Measurements from ENCODE around the gene BCCIP. TPM values are rescaled to one million over a fixed set of nuclear protein-coding genes. Genes with fewer than 3 reads are reported as not detected.

BCCIP gene
- polyA plus RNA-seq, 1 donor (not counting 4 experiments of a cell fraction or from before 2014, with no cell fraction given) = 102 TPM

DNA sequence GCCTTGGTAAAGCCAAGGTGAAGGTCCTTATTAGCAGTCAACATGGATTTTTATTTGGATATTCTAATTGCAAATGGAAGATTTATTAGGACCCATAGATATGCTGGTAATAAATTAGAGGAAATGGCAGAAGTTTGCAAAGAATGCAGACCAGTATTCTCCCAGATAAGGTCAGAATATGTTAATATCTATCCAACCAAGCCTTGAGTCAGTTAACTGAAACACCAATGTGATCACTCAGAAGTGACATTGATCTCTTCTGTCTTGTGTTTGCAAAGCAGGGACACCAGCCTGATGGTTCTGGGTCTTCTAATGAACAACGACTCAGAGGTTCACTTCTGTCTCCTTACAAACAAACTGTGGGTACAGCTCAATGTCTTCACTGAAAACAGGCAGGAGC is 21.8 kb upstream of the BCCIP start:
- Histone ChIP-seq H3K4me2 (ENCODE audit: control insufficient read depth, extremely low read depth, insufficient read depth, low read depth, low read length) (no peak overlapping the region), H3K9ac (ENCODE audit: control insufficient read depth, extremely low read depth, insufficient read depth, low read length) (no peak overlapping the region), H3K9me3 (ENCODE audit: control insufficient read depth, low read depth, low read length) (no peaks in the 10 kb centered on the region), H3K9me1 (ENCODE audit: control insufficient read depth, extremely low read depth, insufficient read depth, low read length) (no peaks in the 10 kb centered on the region), H3K79me2 (ENCODE audit: control insufficient read depth, insufficient read depth, low read length) (no peaks in the 10 kb centered on the region), H2AFZ (ENCODE audit: control insufficient read depth, low read length) (no peak overlapping the region), H3K27me3 (ENCODE audit: control insufficient read depth, extremely low read depth, insufficient read depth, low read length) (no peaks in the 10 kb centered on the region), H3K36me3 (ENCODE audit: control insufficient read depth in 2 of 2, extremely low read depth in 1 of 2, insufficient read depth in 2 of 2, low read length in 2 of 2) (peaks cover 5 to 14% of the 10 kb centered on the region in 2 experiments), H4K20me1 (ENCODE audit: control insufficient read depth, extremely low read depth, insufficient read depth, low read length) (no peaks in the 10 kb centered on the region), H3K4me3 (ENCODE audit: control insufficient read depth in 2 of 3, extremely low read depth in 1 of 3, insufficient read depth in 2 of 3, low read depth in 1 of 3, low read length in 3 of 3) (no peak overlapping the region), H3K27ac (ENCODE audit: control insufficient read depth, insufficient read depth, low read length) (no peak overlapping the region), H3K4me1 (ENCODE audit: control insufficient read depth, extremely low read depth, insufficient read depth, low read length) (peaks cover 7% of the 10 kb centered on the region)
- dilution Hi-C loops (cut with MboI; ENCODE audit: extremely low pct_ligation_motif_present, low sequenced_read_pairs) = no loop called here
- FAIRE-seq = no peak
- no peak for TF ChIP-seq EZH2 (IDR thresholded peaks at IDR 0.05; ENCODE audit: low read length)
- TF ChIP-seq, protein P1, sequence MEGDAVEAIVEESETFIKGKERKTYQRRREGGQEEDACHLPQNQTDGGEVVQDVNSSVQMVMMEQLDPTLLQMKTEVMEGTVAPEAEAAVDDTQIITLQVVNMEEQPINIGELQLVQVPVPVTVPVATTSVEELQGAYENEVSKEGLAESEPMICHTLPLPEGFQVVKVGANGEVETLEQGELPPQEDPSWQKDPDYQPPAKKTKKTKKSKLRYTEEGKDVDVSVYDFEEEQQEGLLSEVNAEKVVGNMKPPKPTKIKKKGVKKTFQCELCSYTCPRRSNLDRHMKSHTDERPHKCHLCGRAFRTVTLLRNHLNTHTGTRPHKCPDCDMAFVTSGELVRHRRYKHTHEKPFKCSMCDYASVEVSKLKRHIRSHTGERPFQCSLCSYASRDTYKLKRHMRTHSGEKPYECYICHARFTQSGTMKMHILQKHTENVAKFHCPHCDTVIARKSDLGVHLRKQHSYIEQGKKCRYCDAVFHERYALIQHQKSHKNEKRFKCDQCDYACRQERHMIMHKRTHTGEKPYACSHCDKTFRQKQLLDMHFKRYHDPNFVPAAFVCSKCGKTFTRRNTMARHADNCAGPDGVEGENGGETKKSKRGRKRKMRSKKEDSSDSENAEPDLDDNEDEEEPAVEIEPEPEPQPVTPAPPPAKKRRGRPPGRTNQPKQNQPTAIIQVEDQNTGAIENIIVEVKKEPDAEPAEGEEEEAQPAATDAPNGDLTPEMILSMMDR (optimal IDR thresholded peaks at IDR 0.05 in 1 of 3, IDR thresholded peaks at IDR 0.05 in 1 of 3, conservative IDR thresholded peaks at IDR 0.05 in 1 of 3; ENCODE audit: extremely low read depth in 1 of 3, insufficient read depth in 2 of 3, low read length in 3 of 3) = no peak
- DNase-seq (ENCODE audit: low read depth, low spot score) = no peak

DNA sequence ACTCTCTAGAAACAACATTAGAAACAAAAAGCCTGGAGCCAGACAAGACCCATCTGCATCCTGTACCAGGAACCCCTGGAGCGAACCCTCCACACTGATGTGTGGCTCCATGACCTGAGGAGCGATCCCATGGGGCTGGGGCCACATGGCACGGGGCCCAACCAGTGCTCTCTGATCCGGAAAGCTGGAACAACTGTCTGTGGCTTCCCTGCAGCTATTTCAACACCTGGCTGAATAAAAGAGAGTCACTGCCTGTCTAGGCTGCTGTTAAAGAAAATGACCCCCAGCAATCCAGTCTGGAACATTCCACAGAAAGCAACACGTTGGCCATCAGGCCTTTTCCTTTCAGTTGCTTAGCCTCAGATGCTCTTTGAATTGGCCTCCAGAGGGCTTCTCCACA is 21.2 kb upstream of the BCCIP start:
- TF ChIP-seq EZH2 (IDR thresholded peaks at IDR 0.05; ENCODE audit: low read length) = no peak
- TF ChIP-seq, protein P1 (optimal IDR thresholded peaks at IDR 0.05 in 1 of 3, IDR thresholded peaks at IDR 0.05 in 1 of 3, conservative IDR thresholded peaks at IDR 0.05 in 1 of 3; ENCODE audit: extremely low read depth in 1 of 3, insufficient read depth in 2 of 3, low read length in 3 of 3) = no peak
- no peaks in the 10 kb centered on the region for H3K9me3 ChIP-seq (ENCODE audit: control insufficient read depth, low read depth, low read length)
- FAIRE-seq (no peak), DNase-seq (ENCODE audit: low read depth, low spot score) (no peak)
- H4K20me1 ChIP-seq (ENCODE audit: control insufficient read depth, extremely low read depth, insufficient read depth, low read length) = no peaks in the 10 kb centered on the region
- H3K9ac ChIP-seq (ENCODE audit: control insufficient read depth, extremely low read depth, insufficient read depth, low read length) = no peak overlapping the region
- H3K9me1 ChIP-seq (ENCODE audit: control insufficient read depth, extremely low read depth, insufficient read depth, low read length) = no peaks in the 10 kb centered on the region
- peaks cover 8 to 16% of the 10 kb centered on the region in 2 experiments for H3K36me3 ChIP-seq (ENCODE audit: control insufficient read depth in 2 of 2, extremely low read depth in 1 of 2, insufficient read depth in 2 of 2, low read length in 2 of 2)
- no peaks in the 10 kb centered on the region for H3K79me2 ChIP-seq (ENCODE audit: control insufficient read depth, insufficient read depth, low read length)
- no peak overlapping the region for H2AFZ ChIP-seq (ENCODE audit: control insufficient read depth, low read length)
- H3K4me3 ChIP-seq (ENCODE audit: control insufficient read depth in 2 of 3, extremely low read depth in 1 of 3, insufficient read depth in 2 of 3, low read depth in 1 of 3, low read length in 3 of 3) = no peak overlapping the region
- peaks cover 7% of the 10 kb centered on the region for H3K4me1 ChIP-seq (ENCODE audit: control insufficient read depth, extremely low read depth, insufficient read depth, low read length)
- no peaks in the 10 kb centered on the region for H3K27me3 ChIP-seq (ENCODE audit: control insufficient read depth, extremely low read depth, insufficient read depth, low read length)
- no peak overlapping the region for H3K4me2 ChIP-seq (ENCODE audit: control insufficient read depth, extremely low read depth, insufficient read depth, low read depth, low read length)
- H3K27ac ChIP-seq (ENCODE audit: control insufficient read depth, insufficient read depth, low read length) = no peak overlapping the region
- dilution Hi-C loops (cut with MboI; ENCODE audit: extremely low pct_ligation_motif_present, low sequenced_read_pairs) = no loop called here
